Ishikawa (cell line): Measurements from ENCODE around the gene C6orf132.

Experiments used
- CEBPB ChIP-seq: IDR thresholded peaks from 2 replicates; pipeline ENCODE4 v1.6.1; 2012
- CREB1 ChIP-seq: IDR thresholded peaks from 2 replicates; pipeline ENCODE4 v1.6.1; 2012; ENCODE audit warnings: low read depth
- EGR1 ChIP-seq: IDR thresholded peaks from 2 replicates; pipeline ENCODE4 v1.6.1; 2012
- EP300 ChIP-seq: IDR thresholded peaks from 2 replicates; pipeline ENCODE4 v1.6.1; 2012; ENCODE audit warnings: borderline replicate concordance
- FOXM1 ChIP-seq: IDR thresholded peaks from 2 replicates; pipeline ENCODE4 v1.6.1; 2012; ENCODE audit warnings: low read depth, borderline replicate concordance
- NFIC ChIP-seq: IDR thresholded peaks from 2 replicates; pipeline ENCODE4 v1.6.1; 2012
- RAD21 ChIP-seq: IDR thresholded peaks from 2 replicates; pipeline ENCODE4 v1.6.1; 2012; ENCODE audit warnings: low read depth
- TAF1 ChIP-seq: IDR thresholded peaks from 2 replicates; pipeline ENCODE4 v1.6.1; 2012; ENCODE audit warnings: low read depth, mild to moderate bottlenecking
- TCF12 ChIP-seq: IDR thresholded peaks from 2 replicates; pipeline ENCODE4 v1.6.1; 2012; ENCODE audit warnings: low read depth
- TEAD4 ChIP-seq: IDR thresholded peaks from 2 replicates; pipeline ENCODE4 v1.6.1; 2012
- YY1 ChIP-seq: IDR thresholded peaks from 2 replicates; pipeline ENCODE4 v1.6.1; 2012; ENCODE audit warnings: low read depth
- ZBTB7A ChIP-seq: IDR thresholded peaks from 2 replicates; pipeline ENCODE4 v1.6.1; 2012; ENCODE audit warnings: low read depth
- TF ChIP-seq, protein P1 (sequence below): IDR thresholded peaks from 2 replicates; pipeline ENCODE4 v1.6.1; 2012
- TF ChIP-seq, protein P2 (sequence below): IDR thresholded peaks from 2 replicates; pipeline ENCODE4 v1.6.1; 2012; ENCODE audit warnings: low read depth, mild to moderate bottlenecking
- TF ChIP-seq, protein P3 (sequence below): IDR thresholded peaks from 2 replicates; pipeline ENCODE4 v1.6.1; 2012

C6orf132 gene

DNA sequence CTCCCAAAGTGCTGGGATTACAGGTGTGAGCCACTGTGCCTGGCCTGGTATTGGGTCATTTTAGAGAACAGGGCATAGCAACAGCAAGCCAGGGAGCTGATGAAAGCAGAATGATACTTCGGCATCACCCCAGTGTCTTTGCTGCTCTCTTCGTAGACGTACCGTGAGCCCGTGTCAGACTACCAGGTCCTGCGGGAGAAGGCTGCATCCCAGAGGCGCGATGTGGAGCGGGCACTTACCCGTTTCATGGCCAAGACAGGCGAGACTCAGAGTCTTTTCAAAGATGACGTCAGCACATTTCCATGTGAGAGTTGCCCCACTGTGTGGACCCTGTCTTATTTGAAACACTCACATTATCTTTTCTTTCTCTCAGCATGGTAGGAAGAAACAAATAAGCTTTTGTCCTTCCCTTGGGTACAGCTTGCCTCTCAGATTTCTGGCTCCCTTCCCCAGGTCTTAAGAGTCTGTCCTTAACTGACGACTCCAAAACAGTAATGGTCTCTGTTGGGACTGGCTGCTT, 76.2 kb downstream of the C6orf132 start:
- no peak for TF ChIP-seq NFIC
- no peak for TF ChIP-seq RAD21
- no peak for TF ChIP-seq TCF12
- no peak for TF ChIP-seq CREB1

DNA sequence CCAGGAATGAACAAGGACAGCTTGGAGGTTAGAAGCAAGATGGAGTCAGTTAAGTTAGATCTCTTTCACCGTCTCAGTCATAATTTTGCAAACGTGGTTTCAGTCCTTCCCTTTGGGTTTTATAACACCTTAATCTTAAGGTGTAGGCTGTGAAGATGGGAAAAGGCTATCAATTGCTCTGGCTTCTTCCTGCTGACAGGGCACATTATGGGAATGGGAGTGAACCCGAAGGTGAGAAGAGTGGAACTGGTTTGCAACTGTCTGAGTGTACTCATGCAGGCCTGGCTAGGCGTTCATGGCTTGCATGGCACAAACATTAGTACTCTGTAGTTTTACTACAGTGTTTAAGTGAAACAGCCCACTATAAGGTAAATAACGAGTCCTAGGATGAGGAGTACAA, 82.7 kb downstream of the C6orf132 start:
- no peak for TF ChIP-seq TEAD4
- no peak for TF ChIP-seq FOXM1
- TF ChIP-seq, protein P1, sequence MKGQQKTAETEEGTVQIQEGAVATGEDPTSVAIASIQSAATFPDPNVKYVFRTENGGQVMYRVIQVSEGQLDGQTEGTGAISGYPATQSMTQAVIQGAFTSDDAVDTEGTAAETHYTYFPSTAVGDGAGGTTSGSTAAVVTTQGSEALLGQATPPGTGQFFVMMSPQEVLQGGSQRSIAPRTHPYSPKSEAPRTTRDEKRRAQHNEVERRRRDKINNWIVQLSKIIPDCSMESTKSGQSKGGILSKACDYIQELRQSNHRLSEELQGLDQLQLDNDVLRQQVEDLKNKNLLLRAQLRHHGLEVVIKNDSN = no peak
- no peak for TF ChIP-seq CREB1
- TF ChIP-seq, protein P2, sequence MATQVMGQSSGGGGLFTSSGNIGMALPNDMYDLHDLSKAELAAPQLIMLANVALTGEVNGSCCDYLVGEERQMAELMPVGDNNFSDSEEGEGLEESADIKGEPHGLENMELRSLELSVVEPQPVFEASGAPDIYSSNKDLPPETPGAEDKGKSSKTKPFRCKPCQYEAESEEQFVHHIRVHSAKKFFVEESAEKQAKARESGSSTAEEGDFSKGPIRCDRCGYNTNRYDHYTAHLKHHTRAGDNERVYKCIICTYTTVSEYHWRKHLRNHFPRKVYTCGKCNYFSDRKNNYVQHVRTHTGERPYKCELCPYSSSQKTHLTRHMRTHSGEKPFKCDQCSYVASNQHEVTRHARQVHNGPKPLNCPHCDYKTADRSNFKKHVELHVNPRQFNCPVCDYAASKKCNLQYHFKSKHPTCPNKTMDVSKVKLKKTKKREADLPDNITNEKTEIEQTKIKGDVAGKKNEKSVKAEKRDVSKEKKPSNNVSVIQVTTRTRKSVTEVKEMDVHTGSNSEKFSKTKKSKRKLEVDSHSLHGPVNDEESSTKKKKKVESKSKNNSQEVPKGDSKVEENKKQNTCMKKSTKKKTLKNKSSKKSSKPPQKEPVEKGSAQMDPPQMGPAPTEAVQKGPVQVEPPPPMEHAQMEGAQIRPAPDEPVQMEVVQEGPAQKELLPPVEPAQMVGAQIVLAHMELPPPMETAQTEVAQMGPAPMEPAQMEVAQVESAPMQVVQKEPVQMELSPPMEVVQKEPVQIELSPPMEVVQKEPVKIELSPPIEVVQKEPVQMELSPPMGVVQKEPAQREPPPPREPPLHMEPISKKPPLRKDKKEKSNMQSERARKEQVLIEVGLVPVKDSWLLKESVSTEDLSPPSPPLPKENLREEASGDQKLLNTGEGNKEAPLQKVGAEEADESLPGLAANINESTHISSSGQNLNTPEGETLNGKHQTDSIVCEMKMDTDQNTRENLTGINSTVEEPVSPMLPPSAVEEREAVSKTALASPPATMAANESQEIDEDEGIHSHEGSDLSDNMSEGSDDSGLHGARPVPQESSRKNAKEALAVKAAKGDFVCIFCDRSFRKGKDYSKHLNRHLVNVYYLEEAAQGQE = no peak

DNA sequence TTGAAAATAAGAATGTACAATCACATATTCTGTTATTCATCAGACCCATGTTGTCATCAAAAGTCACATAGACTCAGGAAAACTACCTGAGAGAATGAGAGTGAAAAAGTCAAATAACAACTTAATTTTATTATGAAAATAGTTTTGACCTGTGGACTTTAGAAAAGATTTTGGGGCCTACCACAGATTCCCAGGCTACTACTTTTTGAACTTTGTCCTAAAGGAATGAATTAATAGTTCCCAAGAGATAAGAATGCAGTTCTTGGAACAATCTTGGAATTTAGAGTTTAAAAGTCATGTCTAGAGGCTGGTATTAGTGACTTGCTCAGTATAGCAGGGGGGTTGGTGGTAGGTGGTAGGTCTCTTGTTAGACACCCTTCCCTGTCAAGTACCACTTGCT, 88.8 kb downstream of the C6orf132 start:
- TF ChIP-seq, protein P2 = no peak
- no peak for TF ChIP-seq CREB1
- TF ChIP-seq TEAD4 = no peak
- TF ChIP-seq EGR1 = no peak
- TF ChIP-seq RAD21 = no peak
- no peak for TF ChIP-seq NFIC
- TF ChIP-seq CEBPB = no peak
- TF ChIP-seq TCF12 = no peak
- no peak for TF ChIP-seq YY1
- TF ChIP-seq FOXM1 = no peak
- TF ChIP-seq, protein P1 = no peak
- TF ChIP-seq, protein P3, sequence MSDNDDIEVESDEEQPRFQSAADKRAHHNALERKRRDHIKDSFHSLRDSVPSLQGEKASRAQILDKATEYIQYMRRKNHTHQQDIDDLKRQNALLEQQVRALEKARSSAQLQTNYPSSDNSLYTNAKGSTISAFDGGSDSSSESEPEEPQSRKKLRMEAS = no peak
- no peak for TF ChIP-seq ZBTB7A
- TF ChIP-seq TAF1 = no peak
- no peak for TF ChIP-seq EP300

DNA sequence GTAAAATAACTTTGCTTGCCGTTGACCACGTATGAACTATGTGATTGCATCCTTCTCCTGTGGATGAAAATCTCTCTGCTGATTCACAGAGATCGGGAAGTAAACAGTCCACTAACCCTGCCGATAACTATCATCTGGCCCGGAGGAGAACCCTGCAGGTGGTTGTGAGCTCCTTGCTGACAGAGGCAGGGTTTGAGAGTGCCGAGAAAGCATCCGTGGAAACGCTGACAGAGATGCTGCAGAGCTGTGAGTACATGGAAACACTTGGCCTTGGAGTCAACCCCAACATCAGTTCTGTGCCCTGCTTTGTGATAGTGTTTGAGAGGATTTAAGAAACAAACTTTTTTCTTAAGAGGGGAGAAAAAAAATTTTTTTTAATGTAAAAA, 91.2 kb downstream of the C6orf132 start:
- no peak for TF ChIP-seq RAD21
- TF ChIP-seq, protein P2 = no peak
- TF ChIP-seq NFIC = no peak
- TF ChIP-seq YY1 = no peak
- no peak for TF ChIP-seq CREB1
- TF ChIP-seq, protein P1 = no peak
